ENCODE results near the gene CFAP77. TPM values are rescaled to one million over a fixed set of nuclear protein-coding genes. Genes with fewer than 3 reads are reported as not detected.

CFAP77 gene
- total and polyA plus RNA-seq, 2 of the 4 experiments (the other 2 are of a cell fraction): not detected

GRCh38 chr9:132387133-132387532 is 22.9 kb upstream of the CFAP77 start:
- Histone ChIP-seq H4K91ac (ENCODE audit: insufficient read depth, low read depth, low read length) (no peak overlapping the region), H3K14ac (replicated peaks; ENCODE audit: low read depth, low read length) (no peak overlapping the region), H3K9me1 (ENCODE audit: insufficient read depth, low read length) (no peaks in the 10 kb centered on the region), H3K27me3 (ENCODE audit: control insufficient read depth, insufficient read depth, low read length) (no peaks in the 10 kb centered on the region), H3K79me1 (ENCODE audit: low read depth in 1 of 2, low read length in 2 of 2) (peaks cover 0 to 2% of the 10 kb centered on the region in 2 experiments; a peak in 2 of 4 replicates), H3K9me3 (ENCODE audit: control insufficient read depth, insufficient read depth, low read length) (no peaks in the 10 kb centered on the region), H3K4me3 (ENCODE audit: insufficient read depth, low read depth, low read length) (no peak overlapping the region), H4K5ac (ENCODE audit: low read depth, low read length) (no peak overlapping the region), H3K4ac (ENCODE audit: low read depth, low read length) (no peak overlapping the region), H3K23ac (ENCODE audit: low read depth, low read length) (no peak overlapping the region), H3K36me3 (ENCODE audit: control insufficient read depth, insufficient read depth, low read length) (peaks cover 48% of the 10 kb centered on the region), H2AK9ac (replicated peaks; ENCODE audit: low read depth, low read length, poor library complexity) (no peak overlapping the region), H3K27ac (ENCODE audit: insufficient read depth, low read length) (no peak overlapping the region), H2AFZ (replicated peaks; ENCODE audit: low read length, poor library complexity) (no peak overlapping the region), H3K56ac (ENCODE audit: extremely low read depth, insufficient read depth, low read length) (no peak overlapping the region), H4K20me1 (ENCODE audit: insufficient read depth, low read length) (no peaks in the 10 kb centered on the region; the same call in 1 of the 2 replicates), H3K4me2 (ENCODE audit: low read depth, low read length) (no peak overlapping the region), H3K4me1 (ENCODE audit: control insufficient read depth, insufficient read depth, low read length) (no peaks in the 10 kb centered on the region), H2AK5ac (ENCODE audit: low read depth, low read length) (no peak overlapping the region), H2BK120ac (ENCODE audit: low read depth, low read length) (no peak overlapping the region), H2BK20ac (ENCODE audit: low read depth, low read length) (no peak overlapping the region), H4K8ac (ENCODE audit: low read depth in 2 of 2, low read length in 2 of 2) (no peak overlapping the region), H2BK5ac (ENCODE audit: low read depth, low read length, poor library complexity, severe bottlenecking) (no peak overlapping the region), H2BK15ac (ENCODE audit: low read depth, low read length) (no peak overlapping the region), H3K18ac (ENCODE audit: low read depth, low read length) (no peak overlapping the region), H3K9ac (ENCODE audit: low read depth, low read length) (no peak overlapping the region)
- ATAC-seq (ENCODE audit: low read depth) (no peak), DNase-seq (no peak)
- ChIA-PET POLR2A (ENCODE audit: unreplicated experiment) (no interaction called here), CTCF (no interaction called here)
- intact Hi-C loops (cut with micrococcal nuclease): no loop called here
- in situ Hi-C loops (cut with MboI; ENCODE audit: low sequenced_read_pairs): no loop called here
- dilution Hi-C loops (cut with HindIII; ENCODE audit: low sequenced_read_pairs, unreplicated experiment): no loop called here
- no TSS peak for BruUV-seq (replicated peaks)
- WGBS, 2 experiments (ENCODE audit: extremely low coverage in 2 of 2, insufficient read length in 1 of 2): no CpG with 5 or more reads among the region's 7 CpGs
- no peak for TF ChIP-seq USF2 (IDR thresholded peaks at IDR 0.05; ENCODE audit: low read depth, low read length)
- TF ChIP-seq SMC3 (IDR thresholded peaks at IDR 0.05; ENCODE audit: low read depth, low read length): no peak
- no peak for TF ChIP-seq RAD21 (IDR thresholded peaks at IDR 0.05; ENCODE audit: low read length)
- no peak for TF ChIP-seq CHD1 (IDR thresholded peaks at IDR 0.05; ENCODE audit: low read depth, low read length)
- TF ChIP-seq BHLHE40 (IDR thresholded peaks at IDR 0.05; ENCODE audit: low read depth, low read length): no peak
- no peak for TF ChIP-seq RFX5 (IDR thresholded peaks at IDR 0.05; ENCODE audit: low read depth, low read length)
- no peak for TF ChIP-seq POLR2A (IDR thresholded peaks at IDR 0.05; ENCODE audit: low read depth, low read length)
- TF ChIP-seq CTCF (conservative IDR thresholded peaks at IDR 0.05; ENCODE audit: low read depth, low read length): no peak
- TF ChIP-seq MAZ (IDR thresholded peaks at IDR 0.05; ENCODE audit: borderline replicate concordance, low read depth, low read length): no peak
- TF ChIP-seq FOS (IDR thresholded peaks at IDR 0.05; ENCODE audit: low read depth, low read length): no peak
- no peak for TF ChIP-seq ELK1 (IDR thresholded peaks at IDR 0.05; ENCODE audit: borderline replicate concordance, low read depth, low read length)
- no peak for TF ChIP-seq CEBPB (IDR thresholded peaks at IDR 0.05; ENCODE audit: low read depth, low read length)
- no peak for TF ChIP-seq MAFK (IDR thresholded peaks at IDR 0.05; ENCODE audit: low read depth, low read length)
- TF ChIP-seq RCOR1 (IDR thresholded peaks at IDR 0.05; ENCODE audit: insufficient replicate concordance, low read length): no peak
- TF ChIP-seq MXI1 (IDR thresholded peaks at IDR 0.05; ENCODE audit: borderline replicate concordance, low read depth, low read length): no peak
